HG02943 (cell line): ENCODE results near the gene ARHGDIA.
A peak's percentile ranks its signal among the peaks of the same experiment; 100 is the strongest.

Experiments
- ATAC-seq: cut with Tn5 transposase; IDR thresholded peaks from one replicate; pipeline ENCODE4 v1.9.1; 2021; ENCODE audit warnings: mild to moderate bottlenecking, low read depth, moderate library complexity; ENCODE audit not compliant: unreplicated experiment

Gene ARHGDIA

DNA sequence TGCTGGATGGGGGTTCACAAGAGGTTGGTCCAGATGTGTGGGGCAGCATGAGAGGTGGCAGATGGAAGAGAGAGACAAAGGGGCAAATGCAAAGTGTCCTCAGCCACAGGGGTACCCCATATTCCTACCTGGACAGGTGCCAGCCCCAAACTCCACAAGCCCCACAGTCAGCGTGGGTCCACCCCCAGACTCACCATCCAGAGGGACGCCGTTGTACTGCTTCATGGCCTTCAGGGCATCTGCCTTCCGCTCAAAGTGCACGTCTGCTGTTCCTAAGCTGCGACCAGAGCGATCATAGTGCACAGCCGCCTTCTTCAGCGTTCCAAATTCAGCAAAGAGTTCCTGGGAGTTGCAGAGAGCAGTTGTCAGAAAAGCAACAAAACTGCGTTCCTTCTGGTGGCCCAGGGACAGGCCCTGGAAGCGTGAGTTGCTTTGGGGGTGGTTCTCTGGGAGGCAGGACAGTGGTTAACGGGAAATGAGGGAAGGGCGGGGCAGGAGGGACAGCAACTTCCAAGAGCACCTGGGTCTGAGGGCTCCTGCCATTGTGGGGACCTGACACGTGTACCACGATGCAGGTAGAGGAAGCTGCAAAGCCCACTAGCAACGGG is 18.0 kb upstream of the ARHGDIA start:
- ATAC-seq: no peak

- ATAC-seq: no peak
These were observed 17.2 kb upstream of the ARHGDIA start for GRCh38 chr17:81888105-81888987.

GRCh38 chr17:81885869-81886548 is 14.9 kb upstream of the ARHGDIA start:
- ATAC-seq: no peak

DNA sequence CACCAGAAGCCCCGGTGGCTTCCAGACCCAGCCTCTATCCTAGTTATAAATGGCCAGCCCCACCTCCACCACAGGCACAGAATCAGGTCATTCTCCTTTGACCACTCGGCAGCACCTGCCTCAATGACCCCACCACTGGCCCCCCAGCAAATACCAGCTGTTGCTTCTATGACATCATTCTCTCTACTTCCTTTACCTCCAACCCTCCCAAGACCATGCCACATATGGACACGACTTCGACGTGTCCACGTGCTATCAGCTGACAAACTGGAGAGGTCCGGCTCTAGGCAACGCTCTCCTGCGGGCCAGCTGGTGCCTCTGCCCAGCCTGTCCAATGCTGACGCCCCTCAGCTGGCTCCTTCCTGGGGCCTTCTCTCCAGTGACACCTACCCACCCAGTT is 14.3 kb upstream of the ARHGDIA start:
- no peak for ATAC-seq

DNA sequence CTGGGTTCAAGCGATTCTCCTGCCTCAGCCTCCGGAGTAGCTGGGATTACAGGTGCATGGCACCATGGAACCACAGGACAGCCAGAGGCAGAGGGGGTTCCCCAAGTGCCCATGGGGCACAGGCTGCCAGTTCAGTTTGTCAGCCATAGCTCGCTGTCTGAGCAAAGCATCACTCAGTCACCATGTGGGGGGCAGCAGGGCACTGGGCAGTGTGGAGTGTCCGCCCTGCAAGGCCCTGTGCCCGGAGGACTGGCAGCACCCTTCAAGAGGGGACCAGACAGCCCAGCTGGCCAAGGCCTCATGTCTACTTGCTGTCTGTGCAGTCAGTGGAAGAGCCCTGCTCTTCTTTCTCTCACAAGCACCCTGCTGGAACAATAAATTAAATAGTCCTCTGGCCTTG is 13.8 kb upstream of the ARHGDIA start:
- ATAC-seq: no peak

GRCh38 chr17:81884520-81884919 is 13.4 kb upstream of the ARHGDIA start:
- no peak for ATAC-seq

GRCh38 chr17:81879121-81879520 is 8.0 kb upstream of the ARHGDIA start:
- no peak for ATAC-seq

DNA sequence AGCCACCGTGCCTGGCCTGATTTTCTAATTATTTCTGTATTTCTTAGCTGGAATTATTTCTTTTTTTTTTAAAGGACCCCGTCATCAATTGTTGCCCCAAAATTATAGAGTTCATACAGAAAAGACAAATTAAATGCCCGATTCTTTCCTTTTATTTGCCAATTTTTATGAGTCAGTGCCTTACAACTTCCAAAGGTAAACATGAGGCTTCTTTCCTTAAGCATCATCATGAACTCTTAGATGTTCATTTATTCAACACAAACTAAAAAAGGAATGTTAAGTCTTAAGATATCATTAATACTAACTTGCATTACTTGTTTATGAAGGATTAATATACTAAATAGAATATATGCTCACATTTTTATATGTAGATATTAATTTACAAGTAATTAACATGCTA is 7.2 kb upstream of the ARHGDIA start:
- no peak for ATAC-seq

- no peak for ATAC-seq
These were observed 6.4 kb upstream of the ARHGDIA start for GRCh38 chr17:81877569-81877968.

GRCh38 chr17:81871387-81872230 is 472 bp upstream of the ARHGDIA start:
- peak; percentile 47 for ATAC-seq

DNA sequence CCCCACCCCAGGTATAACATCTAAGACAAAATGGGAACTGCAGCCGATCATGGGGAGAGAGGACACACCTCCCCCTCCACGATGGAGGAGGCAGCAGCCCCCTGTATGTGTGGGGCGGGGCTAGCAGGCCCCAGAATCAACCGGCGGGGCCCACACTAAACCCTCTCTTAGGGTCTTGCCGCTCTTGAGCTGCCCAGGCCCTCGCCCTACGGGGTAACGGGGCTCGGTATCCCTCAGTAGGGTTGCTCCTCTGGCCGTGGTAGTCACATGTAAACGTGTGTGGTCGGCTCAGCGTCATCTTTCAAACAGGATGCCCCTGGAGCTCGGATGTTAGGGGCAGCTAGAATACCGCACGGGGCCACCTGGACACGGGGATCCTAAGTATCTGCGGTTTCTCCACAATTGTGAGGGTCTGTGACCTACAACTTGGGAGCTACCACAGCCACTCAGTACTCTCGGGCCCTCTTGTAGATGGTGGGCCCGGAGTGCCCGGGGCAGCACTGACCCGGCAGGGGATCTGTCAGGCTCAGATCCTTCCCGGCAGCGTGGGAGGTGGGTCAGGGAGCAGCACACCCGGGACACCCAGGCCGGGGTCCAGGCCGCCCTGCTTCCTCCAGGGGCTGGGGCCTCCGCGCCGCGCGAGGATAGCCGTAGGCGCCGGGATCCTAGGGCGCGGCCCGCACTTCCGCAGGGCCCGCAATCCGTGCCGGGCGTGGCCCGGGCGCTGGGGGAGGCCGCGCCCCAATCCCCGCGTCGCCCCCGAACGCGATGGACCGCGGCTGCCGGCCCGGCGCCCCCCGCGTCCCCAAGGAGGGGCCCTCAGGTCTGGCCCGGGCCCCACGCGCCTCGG is 781 bp downstream of the ARHGDIA start:
- ATAC-seq: peak; percentile 9

- ATAC-seq: no peak
These were observed 1.7 kb downstream of the ARHGDIA start for GRCh38 chr17:81869221-81870130.

- ATAC-seq: no peak
These were observed 2.4 kb downstream of the ARHGDIA start for GRCh38 chr17:81868674-81869220.

DNA sequence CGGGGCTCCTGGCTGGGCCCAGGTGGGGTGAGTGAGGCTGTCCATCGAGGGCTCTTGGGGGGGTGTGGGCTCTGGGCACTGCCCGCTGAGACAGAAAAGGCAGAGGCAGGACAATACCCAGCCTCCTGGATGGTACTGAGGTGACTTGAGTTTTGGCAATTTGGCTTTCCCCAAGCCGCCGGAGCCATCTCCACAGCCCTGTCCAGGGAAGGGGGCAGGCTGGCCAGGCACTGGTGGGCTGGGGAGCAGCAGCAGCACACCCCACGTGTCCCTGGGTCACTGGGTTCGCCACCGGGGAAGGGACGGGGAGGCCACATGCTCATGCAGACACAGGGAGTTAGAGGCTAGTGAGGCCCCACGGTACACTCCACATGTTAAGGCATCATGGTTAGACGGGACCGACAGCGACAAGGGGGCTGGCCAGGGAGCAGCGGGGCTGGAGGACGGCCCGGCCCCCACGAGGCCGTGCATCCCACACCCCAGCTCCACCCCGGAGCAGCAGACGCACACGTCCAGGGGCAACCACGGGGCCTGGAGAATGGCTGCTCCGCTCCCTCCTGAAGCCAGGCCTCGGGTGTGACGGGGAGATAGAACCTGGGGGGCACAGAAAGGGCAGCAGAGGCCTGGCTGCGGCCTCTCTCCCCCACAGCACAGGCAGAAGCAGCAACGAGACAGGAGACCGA is 3.0 kb downstream of the ARHGDIA start:
- ATAC-seq: no peak

DNA sequence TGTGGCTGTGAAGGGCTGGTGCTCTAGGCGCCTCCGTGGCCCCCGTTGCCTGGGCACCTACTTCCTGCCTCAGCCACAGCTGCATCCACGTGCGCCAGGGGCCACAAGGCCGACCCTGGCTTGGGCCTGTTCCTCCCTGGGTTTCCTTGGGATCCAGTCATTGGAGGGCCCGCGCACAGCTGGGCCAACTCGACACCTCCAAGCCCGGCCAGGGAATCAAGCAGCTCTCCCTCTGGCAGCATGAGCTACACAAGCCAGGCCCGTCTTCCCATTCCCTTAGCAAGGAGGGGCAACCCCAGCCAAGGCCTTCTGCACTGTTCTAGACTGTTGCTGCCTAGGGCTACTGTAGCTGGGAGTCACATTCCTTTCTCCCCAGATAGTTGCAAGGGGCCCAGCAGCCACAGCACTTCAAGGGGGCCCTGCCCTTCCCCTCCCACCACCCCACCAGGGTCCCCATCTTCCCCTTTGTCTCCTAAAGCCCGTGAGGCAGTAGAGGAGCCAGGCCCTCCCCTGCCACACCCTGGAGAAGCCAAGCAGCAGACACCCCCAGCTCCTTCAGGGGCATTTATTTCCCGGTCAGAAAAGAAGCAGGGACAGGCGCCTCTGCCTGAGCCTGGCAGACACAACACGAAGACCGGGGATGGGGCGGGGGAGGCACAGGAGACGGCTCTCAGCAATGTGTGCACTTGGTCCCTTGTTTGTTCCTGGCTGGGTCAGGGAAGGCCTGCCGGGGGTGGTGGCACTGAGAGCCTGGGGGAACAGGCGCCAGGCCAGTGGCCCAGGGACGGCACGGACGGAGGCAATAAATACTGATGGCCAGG is 3.8 kb downstream of the ARHGDIA start:
- no peak for ATAC-seq

GRCh38 chr17:81866440-81867169 is 4.5 kb downstream of the ARHGDIA start:
- no peak for ATAC-seq
